ENCODE results near the gene LCN9.

GRCh38 chr9:135632841-135633240 is 30.3 kb upstream of the LCN9 start:
- TF ChIP-seq POLR2AphosphoS5 (IDR thresholded peaks at IDR 0.05), result no peak
- no peak for TF ChIP-seq EP300 (IDR thresholded peaks at IDR 0.05)
- no peak for TF ChIP-seq POLR2A (IDR thresholded peaks at IDR 0.05)
- TF ChIP-seq, protein P1, sequence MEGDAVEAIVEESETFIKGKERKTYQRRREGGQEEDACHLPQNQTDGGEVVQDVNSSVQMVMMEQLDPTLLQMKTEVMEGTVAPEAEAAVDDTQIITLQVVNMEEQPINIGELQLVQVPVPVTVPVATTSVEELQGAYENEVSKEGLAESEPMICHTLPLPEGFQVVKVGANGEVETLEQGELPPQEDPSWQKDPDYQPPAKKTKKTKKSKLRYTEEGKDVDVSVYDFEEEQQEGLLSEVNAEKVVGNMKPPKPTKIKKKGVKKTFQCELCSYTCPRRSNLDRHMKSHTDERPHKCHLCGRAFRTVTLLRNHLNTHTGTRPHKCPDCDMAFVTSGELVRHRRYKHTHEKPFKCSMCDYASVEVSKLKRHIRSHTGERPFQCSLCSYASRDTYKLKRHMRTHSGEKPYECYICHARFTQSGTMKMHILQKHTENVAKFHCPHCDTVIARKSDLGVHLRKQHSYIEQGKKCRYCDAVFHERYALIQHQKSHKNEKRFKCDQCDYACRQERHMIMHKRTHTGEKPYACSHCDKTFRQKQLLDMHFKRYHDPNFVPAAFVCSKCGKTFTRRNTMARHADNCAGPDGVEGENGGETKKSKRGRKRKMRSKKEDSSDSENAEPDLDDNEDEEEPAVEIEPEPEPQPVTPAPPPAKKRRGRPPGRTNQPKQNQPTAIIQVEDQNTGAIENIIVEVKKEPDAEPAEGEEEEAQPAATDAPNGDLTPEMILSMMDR (IDR thresholded peaks at IDR 0.05), result no peak

Data from stomach (tissue), 4 donors.